Endothelial cell of umbilical vein (primary cell): Measurements from ENCODE around the gene FBXO34. TPM values are rescaled to one million over a fixed set of nuclear protein-coding genes. Genes with fewer than 3 reads are reported as not detected.

Source experiments
- BruUV-seq: library from RNA; stranded (reverse); fragments of 400-500 nt; replicated peaks from 2 replicates; lab custom pipeline; 2021; lab: Mats Ljungman, UMichigan
- CTCF ChIA-PET: fragments of 300-600, 350-600 bp; sonication (Branson Sonifier 250); formaldehyde crosslinking; loops from one replicate; lab custom pipeline; 2021; ENCODE audit warnings: antibody characterized with exemption, inconsistent platforms; lab: Charles Lee
- POLR2A ChIA-PET: fragments of 300-600, 350-600 bp; sonication (Branson Sonifier 250); formaldehyde crosslinking; loops from one replicate; lab custom pipeline; 2021; ENCODE audit warnings: antibody characterized with exemption, inconsistent platforms; lab: Charles Lee
- DNase-seq: peaks from one replicate; pipeline ENCODE4 v3.0.0-alpha.2; 2011; ENCODE audit warnings: low read depth, low spot score
- FAIRE-seq: peaks from 2 replicates; lab custom pipeline; 2011; peaks lifted over from hg19 to GRCh38; lab: Jason Lieb, UNC
- H2AFZ ChIP-seq: 2 replicates; pipeline ENCODE4 v1.6.0; 2012; ENCODE audit warnings: low read depth, low read length, control low read depth, inconsistent platforms
- H3K27ac ChIP-seq: 2 replicates; pipeline ENCODE4 v1.5.1; 2011; ENCODE audit warnings: low read depth, mild to moderate bottlenecking, control low read depth, low read length, moderate library complexity; ENCODE audit not compliant: insufficient read depth
- H3K27me3 ChIP-seq, 2 experiments: 2 replicates each; pipeline versions ENCODE4 v1.6.0 to v1.6.1; 2011; ENCODE audit warnings: low read length in 2 of 2, mixed read lengths in 1 of 2; ENCODE audit not compliant: control insufficient read depth in 2 of 2, insufficient read depth in 2 of 2
- H3K36me3 ChIP-seq, 2 experiments: 2 replicates in 1 of 2; 3 replicates in 1 of 2; pipeline ENCODE4 v1.5.1; 2011; ENCODE audit warnings: low read length in 2 of 2, mild to moderate bottlenecking in 1 of 2, moderate library complexity in 1 of 2; ENCODE audit not compliant: control insufficient read depth in 2 of 2, insufficient read depth in 2 of 2; ENCODE audit errors: extremely low read depth in 1 of 2
- H3K4me1 ChIP-seq: 3 replicates; pipeline ENCODE4 v1.5.1; 2011; ENCODE audit warnings: mild to moderate bottlenecking, low read length; ENCODE audit not compliant: control insufficient read depth, insufficient read depth; ENCODE audit errors: extremely low read depth
- H3K4me2 ChIP-seq: 2 replicates; pipeline ENCODE4 v1.6.1; 2011; ENCODE audit warnings: low read length, control low read depth, mixed read lengths; ENCODE audit not compliant: insufficient read depth
- H3K4me3 ChIP-seq, 3 experiments: fragments of 200-600 bp in 1 of 3; sonication (generic), shearing (Covaris generic) in 1 of 3; replicated peaks in 1 of 3; 2 replicates each; pipeline ENCODE4 v1.5.1; 2011 to 2016; ENCODE audit warnings: control low read depth in 3 of 3, low read length in 3 of 3, mild to moderate bottlenecking in 2 of 3, inconsistent platforms in 1 of 3, low read depth in 1 of 3, moderate library complexity in 1 of 3; ENCODE audit not compliant: insufficient read depth in 1 of 3
- H3K79me2 ChIP-seq: 2 replicates; pipeline ENCODE4 v1.6.0; 2012; ENCODE audit warnings: low read length, inconsistent platforms; ENCODE audit not compliant: control insufficient read depth, insufficient read depth
- H3K9ac ChIP-seq: replicated peaks from 2 replicates; pipeline ENCODE3; 2011; ENCODE audit warnings: low read length, control low read depth; ENCODE audit not compliant: insufficient read depth; ENCODE audit errors: extremely low read depth
- H3K9me1 ChIP-seq: replicated peaks from 3 replicates; pipeline ENCODE4 v1.6.0; 2011; ENCODE audit warnings: mild to moderate bottlenecking, low read length; ENCODE audit not compliant: control insufficient read depth, insufficient read depth; ENCODE audit errors: extremely low read depth
- H3K9me3 ChIP-seq: replicated peaks from 2 replicates; pipeline ENCODE4 v1.5.1; 2012; ENCODE audit warnings: low read length, inconsistent platforms; ENCODE audit not compliant: control insufficient read depth, insufficient read depth
- H4K20me1 ChIP-seq: replicated peaks from 2 replicates; pipeline ENCODE3; 2011; ENCODE audit warnings: mild to moderate bottlenecking, low read length; ENCODE audit not compliant: control insufficient read depth, insufficient read depth; ENCODE audit errors: extremely low read depth
- EZH2 ChIP-seq: IDR thresholded peaks from 2 replicates; pipeline ENCODE4 v1.6.1; 2012; ENCODE audit warnings: borderline replicate concordance, low read depth, mild to moderate bottlenecking, moderate library complexity, low read length, inconsistent platforms; ENCODE audit not compliant: severe bottlenecking
- FOS ChIP-seq: IDR thresholded peaks from 2 replicates; pipeline ENCODE4 v1.6.1; 2011; ENCODE audit warnings: mild to moderate bottlenecking, low read length, moderate library complexity, borderline replicate concordance; ENCODE audit not compliant: insufficient read depth
- GATA2 ChIP-seq: IDR thresholded peaks from 2 replicates; pipeline ENCODE4 v1.7.0; 2011; ENCODE audit warnings: low read depth, mild to moderate bottlenecking, moderate library complexity, mixed read lengths, low read length; ENCODE audit not compliant: insufficient read length, insufficient read depth
- JUN ChIP-seq: IDR thresholded peaks from 2 replicates; pipeline ENCODE4 v1.6.1; 2011; ENCODE audit warnings: borderline replicate concordance, low read depth; ENCODE audit not compliant: insufficient read length, insufficient read depth
- MAX ChIP-seq: IDR thresholded peaks from 2 replicates; pipeline ENCODE4 v1.6.1; 2011; ENCODE audit not compliant: insufficient read depth, insufficient read length
- MYC ChIP-seq: IDR thresholded peaks from one replicate; pipeline ENCODE4 v1.6.1; 2011; ENCODE audit warnings: mild to moderate bottlenecking, low read depth, low read length
- POLR2A ChIP-seq: IDR thresholded peaks from 2 replicates; pipeline ENCODE4 v1.6.1; 2012; ENCODE audit warnings: low read depth, mild to moderate bottlenecking, control low read depth, low read length
- POLR2AphosphoS5 ChIP-seq: IDR thresholded peaks from 2 replicates; pipeline ENCODE4 v1.6.1; 2012; ENCODE audit warnings: low read depth, mild to moderate bottlenecking, control low read depth, low read length, moderate library complexity; ENCODE audit not compliant: insufficient read depth
- dilution Hi-C: fragments of 300-500 bp; cut with MboI; formaldehyde crosslinking; loops from one replicate; pipeline ENCODE4 v1.15.0; 2019; ENCODE audit warnings: low sequenced_read_pairs; ENCODE audit not compliant: extremely low pct_ligation_motif_present
- intact Hi-C: fragments of 100-400 bp; cut with micrococcal nuclease; formaldehyde crosslinking; loops from one replicate; pipeline ENCODE4 v1.10.0; 2022
- polyA plus RNA-seq, 4 experiments: library from polyadenylated mRNA; depleted of rRNA in 3 of 4; stranded (reverse) in 3 of 4; unstranded in 1 of 4; fragments of >200 nt; gene quantifications; 2 replicates each; pipeline versions ENCODE4 v1.2.1 to v1.2.3, GENCODE V29; 2011 to 2012; ENCODE audit warnings: missing spikeins in 1 of 4
- total RNA-seq: library from RNA; stranded (reverse); gene quantifications from 2 replicates; pipeline ENCODE4 v1.2.3, GENCODE V29; 2021
- TF ChIP-seq, protein P1 (sequence below), 2 donors: IDR thresholded peaks; 1 replicate in 1 of 2; 2 replicates in 1 of 2; pipeline ENCODE4 v1.5.1; 2011; ENCODE audit warnings: low read length in 2 of 2, mild to moderate bottlenecking in 2 of 2, moderate library complexity in 2 of 2, control low read depth in 1 of 2, inconsistent platforms in 1 of 2, low read depth in 1 of 2; ENCODE audit not compliant: insufficient read depth in 1 of 2; ENCODE audit errors: extremely low read depth in 1 of 2

Gene FBXO34
- total and polyA plus RNA-seq, 2 donors (not counting 3 experiments of a cell fraction or from before 2014, with no cell fraction given) = 8.5 to 14.2 TPM

GRCh38 chr14:55294603-55295002 lies 23.4 kb downstream of the FBXO34 start:
- no peaks in the 10 kb centered on the region for H3K9me3 ChIP-seq
- no peak overlapping the region for H3K4me3 ChIP-seq
- no peaks in the 10 kb centered on the region for H3K36me3 ChIP-seq
- intact Hi-C loops = no loop called here
- H4K20me1 ChIP-seq = no peaks in the 10 kb centered on the region
- H3K4me1 ChIP-seq = peaks cover 5% of the 10 kb centered on the region
- no peak for FAIRE-seq
- no peak overlapping the region for H3K27ac ChIP-seq
- no peaks in the 10 kb centered on the region for H3K27me3 ChIP-seq
- no TSS peak for BruUV-seq
- TF ChIP-seq, protein P1, sequence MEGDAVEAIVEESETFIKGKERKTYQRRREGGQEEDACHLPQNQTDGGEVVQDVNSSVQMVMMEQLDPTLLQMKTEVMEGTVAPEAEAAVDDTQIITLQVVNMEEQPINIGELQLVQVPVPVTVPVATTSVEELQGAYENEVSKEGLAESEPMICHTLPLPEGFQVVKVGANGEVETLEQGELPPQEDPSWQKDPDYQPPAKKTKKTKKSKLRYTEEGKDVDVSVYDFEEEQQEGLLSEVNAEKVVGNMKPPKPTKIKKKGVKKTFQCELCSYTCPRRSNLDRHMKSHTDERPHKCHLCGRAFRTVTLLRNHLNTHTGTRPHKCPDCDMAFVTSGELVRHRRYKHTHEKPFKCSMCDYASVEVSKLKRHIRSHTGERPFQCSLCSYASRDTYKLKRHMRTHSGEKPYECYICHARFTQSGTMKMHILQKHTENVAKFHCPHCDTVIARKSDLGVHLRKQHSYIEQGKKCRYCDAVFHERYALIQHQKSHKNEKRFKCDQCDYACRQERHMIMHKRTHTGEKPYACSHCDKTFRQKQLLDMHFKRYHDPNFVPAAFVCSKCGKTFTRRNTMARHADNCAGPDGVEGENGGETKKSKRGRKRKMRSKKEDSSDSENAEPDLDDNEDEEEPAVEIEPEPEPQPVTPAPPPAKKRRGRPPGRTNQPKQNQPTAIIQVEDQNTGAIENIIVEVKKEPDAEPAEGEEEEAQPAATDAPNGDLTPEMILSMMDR (IDR thresholded peaks at IDR 0.05; ENCODE audit: extremely low read depth in 1 of 2, insufficient read depth in 1 of 2, low read depth in 1 of 2, low read length in 2 of 2) = no peak
- TF ChIP-seq JUN (no peak), FOS (no peak), POLR2A (no peak), MYC (no peak), GATA2 (no peak), MAX (no peak), EZH2 (no peak), POLR2AphosphoS5 (no peak)
- CTCF ChIA-PET = interaction anchor here (0.9 to 1.5 kb wide), 3 partner anchors 15 to 60 kb away, joined by 3 to 4 read pairs (median 3); no protein-coding TSS in a partner anchor
- no peak for DNase-seq
- no peak overlapping the region for H3K4me2 ChIP-seq
- no peaks in the 10 kb centered on the region for H3K9me1 ChIP-seq
- no peak overlapping the region for H2AFZ ChIP-seq
- dilution Hi-C loops = no loop called here
- POLR2A ChIA-PET = no interaction called here
- H3K79me2 ChIP-seq = peaks cover 28% of the 10 kb centered on the region
- no peak overlapping the region for H3K9ac ChIP-seq
